Ascending aorta (tissue), 2 donors: ENCODE data around the gene CD48. TPM values are rescaled to one million over a fixed set of nuclear protein-coding genes. Genes with fewer than 3 reads are reported as not detected.

Experiments used
- DNase-seq, 2 donors: peaks; one replicate each; pipeline ENCODE4 v3.0.0-alpha.2; 2019; ENCODE audit warnings: low spot score in 2 of 2
- H3K27ac ChIP-seq, 2 donors: fragments of 200-600 bp; sonication (generic); one replicate each; pipeline ENCODE4 v1.5.1; 2016 to 2017; ENCODE audit warnings: mild to moderate bottlenecking in 1 of 2
- H3K27me3 ChIP-seq: fragments of 200-600 bp; sonication (generic); one replicate; pipeline ENCODE4 v1.5.1; 2017
- H3K36me3 ChIP-seq, 2 donors: fragments of 200-600 bp; sonication (generic); one replicate each; pipeline ENCODE4 v1.5.1; 2016
- H3K4me1 ChIP-seq, 2 donors: fragments of 200-600 bp; sonication (generic); one replicate each; pipeline ENCODE4 v1.5.1; 2016 to 2017; ENCODE audit warnings: mild to moderate bottlenecking in 1 of 2
- H3K4me3 ChIP-seq, 2 donors: fragments of 200-600 bp; sonication (generic); one replicate each; pipeline ENCODE4 v1.5.1; 2016 to 2017; ENCODE audit warnings: mild to moderate bottlenecking in 1 of 2
- H3K9me3 ChIP-seq, 2 donors: fragments of 200-600 bp; sonication (generic); one replicate each; pipeline ENCODE4 v1.5.1; 2016
- CTCF ChIP-seq, 3 experiments: fragments of 200-600 bp in 2 of 3; fragments of 450-650 bp in 1 of 3; sonication (generic) in 2 of 3; IDR thresholded peaks; one replicate each; pipeline ENCODE4 v1.5.1; 2016 to 2019; ENCODE audit warnings: antibody characterized with exemption in 3 of 3, mild to moderate bottlenecking in 1 of 3, moderate library complexity in 1 of 3
- intact Hi-C: fragments of 100-400 bp; cut with DNase I; formaldehyde crosslinking; loops from one replicate; pipeline ENCODE4 v1.15.1; 2023
- total RNA-seq: library from RNA; depleted of rRNA; stranded (reverse); fragments of >200 nt; gene quantifications from one replicate; pipeline ENCODE4 v1.1.0, GENCODE V29; 2016

The CD48 gene
- total RNA-seq, 1 donor from 2014 or later = not detected

GRCh38 chr1:160745551-160745950 lies 33.9 kb upstream of the CD48 start:
- no peaks in the 10 kb centered on the region for H3K4me1 ChIP-seq
- H3K27me3 ChIP-seq = no peaks in the 10 kb centered on the region
- intact Hi-C loops = no loop called here
- DNase-seq = no peak
- H3K9me3 ChIP-seq = no peaks in the 10 kb centered on the region
- H3K4me3 ChIP-seq = no peak overlapping the region
- H3K27ac ChIP-seq = no peak overlapping the region
- no peak for TF ChIP-seq CTCF (IDR thresholded peaks at IDR 0.05)
- H3K36me3 ChIP-seq = no peaks in the 10 kb centered on the region

GRCh38 chr1:160744852-160745520 lies 33.4 kb upstream of the CD48 start:
- no peak for TF ChIP-seq CTCF (IDR thresholded peaks at IDR 0.05)
- Histone ChIP-seq H3K27me3 (no peaks in the 10 kb centered on the region), H3K4me3 (no peak overlapping the region), H3K9me3 (no peaks in the 10 kb centered on the region), H3K4me1 (no peaks in the 10 kb centered on the region), H3K36me3 (no peaks in the 10 kb centered on the region), H3K27ac (no peak overlapping the region)
- no peak for DNase-seq
- intact Hi-C loops = no loop called here

DNA sequence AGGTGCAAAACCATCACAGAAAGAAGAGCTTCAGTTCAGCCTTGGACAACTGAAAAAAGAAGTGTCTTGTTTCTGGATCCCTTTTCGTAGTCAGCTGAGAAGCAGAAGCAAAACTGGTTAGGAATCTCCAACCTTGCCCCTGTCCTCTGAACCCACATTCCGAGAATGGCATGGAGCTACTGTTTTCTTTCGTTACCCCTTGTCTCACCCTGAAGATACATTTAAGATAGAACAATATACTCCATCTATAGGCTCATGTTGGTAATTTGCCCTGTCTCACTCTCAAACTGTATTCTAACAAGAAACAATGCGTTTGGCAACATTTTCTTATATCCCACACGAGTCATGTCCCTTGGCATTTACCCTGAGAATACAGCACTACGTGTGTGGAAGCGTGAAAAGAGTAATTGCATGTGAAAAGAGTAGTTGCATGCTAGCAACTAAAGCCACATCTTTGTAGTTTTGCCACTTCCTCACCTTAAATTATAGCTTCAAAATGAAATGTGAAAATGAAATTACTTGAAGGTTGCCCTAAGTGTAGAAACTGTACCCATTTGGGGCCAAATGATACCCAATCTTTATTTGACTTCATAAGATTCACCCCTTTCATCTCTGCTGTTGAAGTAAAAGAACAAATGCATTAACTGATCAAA lies 32.7 kb upstream of the CD48 start:
- no peak for DNase-seq
- no peak overlapping the region for H3K4me3 ChIP-seq

DNA sequence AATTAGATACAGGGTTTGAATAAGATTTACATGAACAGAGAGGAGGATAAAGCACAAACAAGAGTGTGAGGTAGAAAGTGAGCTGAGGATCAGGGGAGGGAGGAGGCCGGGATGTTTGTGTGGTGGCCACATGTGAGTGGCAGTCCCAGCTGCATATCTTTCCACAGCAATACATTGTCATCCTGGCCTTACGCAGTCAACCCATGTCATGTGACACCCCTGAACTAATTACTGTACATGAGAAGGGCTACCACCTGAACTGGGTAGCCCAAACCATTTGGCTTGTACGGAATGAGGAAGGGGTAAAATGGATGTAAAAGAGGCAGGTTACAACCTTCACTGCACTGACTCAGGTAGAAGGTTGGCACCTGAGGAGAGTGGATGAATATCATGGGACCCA lies 31.6 kb upstream of the CD48 start:
- TF ChIP-seq CTCF (IDR thresholded peaks at IDR 0.05) = no peak
- intact Hi-C loops = no loop called here
- no peaks in the 10 kb centered on the region for H3K4me1 ChIP-seq
- no peak for DNase-seq
- no peak overlapping the region for H3K4me3 ChIP-seq
- no peaks in the 10 kb centered on the region for H3K36me3 ChIP-seq
- no peak overlapping the region for H3K27ac ChIP-seq
- no peaks in the 10 kb centered on the region for H3K9me3 ChIP-seq
- H3K27me3 ChIP-seq = no peaks in the 10 kb centered on the region

More for the DNA sequence above, 32.7 kb upstream of the CD48 start:
- Histone ChIP-seq H3K27me3 (no peaks in the 10 kb centered on the region), H3K27ac (no peak overlapping the region), H3K4me1 (no peaks in the 10 kb centered on the region), H3K36me3 (no peaks in the 10 kb centered on the region), H3K9me3 (no peaks in the 10 kb centered on the region)
- intact Hi-C loops = no loop called here
- no peak for TF ChIP-seq CTCF (IDR thresholded peaks at IDR 0.05)

DNA sequence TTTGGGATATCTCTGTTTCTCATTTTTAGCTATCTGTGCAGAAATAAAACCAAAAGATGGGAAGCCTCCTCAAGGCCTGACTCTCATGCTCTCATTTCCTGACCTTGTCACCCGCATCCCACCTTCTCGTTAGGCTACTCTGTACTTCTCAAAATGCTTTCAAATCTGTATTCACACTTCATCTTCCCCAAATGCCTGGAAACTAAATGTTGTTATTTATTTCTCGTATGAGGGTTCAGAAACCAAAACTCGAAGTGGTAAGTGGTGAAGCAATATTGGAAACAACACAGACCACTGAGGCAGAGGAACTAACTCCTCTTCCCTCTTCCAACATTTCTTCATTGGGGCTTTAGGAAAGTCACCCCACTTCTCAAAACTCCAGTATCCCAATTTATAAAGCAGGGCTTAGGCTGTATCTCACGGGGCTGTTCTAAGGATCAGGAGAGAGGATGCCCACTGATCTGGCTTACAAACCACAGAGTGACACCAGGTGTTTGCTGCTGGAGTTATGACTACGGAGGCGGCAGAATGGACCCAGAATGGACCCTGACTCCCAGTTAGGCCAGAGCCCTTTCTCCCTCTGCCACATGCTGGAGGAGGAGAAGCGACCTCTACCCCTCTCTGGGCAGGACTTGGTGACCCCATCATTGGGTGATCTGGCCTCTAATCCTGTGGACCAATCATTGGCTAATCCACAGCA lies 31.0 kb upstream of the CD48 start:
- Histone ChIP-seq H3K9me3 (no peaks in the 10 kb centered on the region), H3K27ac (no peak overlapping the region), H3K27me3 (no peaks in the 10 kb centered on the region), H3K4me1 (no peaks in the 10 kb centered on the region), H3K4me3 (no peak overlapping the region), H3K36me3 (no peaks in the 10 kb centered on the region)
- intact Hi-C loops = no loop called here
- TF ChIP-seq CTCF (IDR thresholded peaks at IDR 0.05) = no peak
- DNase-seq = no peak
